Stimulated activated CD4-positive, alpha-beta T cell treated with anti-CD3 and anti-CD28 coated beads, TNF-alpha, amount 100 ng/mL, for 4 hours (primary cell): ENCODE measurements around the gene DUSP22.

Experiments used
- DNase-seq, 3 experiments: peaks; one replicate each; pipeline ENCODE4 v3.0.0-alpha.2; 2020; ENCODE audit warnings: low read depth in 3 of 3

DUSP22 gene

GRCh38 chr6:395432-396125, 103.3 kb downstream of the DUSP22 start:
- DNase-seq = no peak

- no peak for DNase-seq
These were observed 103.8 kb downstream of the DUSP22 start for GRCh38 chr6:396126-396520.

GRCh38 chr6:397056-397455, 104.8 kb downstream of the DUSP22 start:
- no peak for DNase-seq

GRCh38 chr6:397604-398003, 105.3 kb downstream of the DUSP22 start:
- DNase-seq = no peak

- DNase-seq = no peak
These were observed 105.8 kb downstream of the DUSP22 start for GRCh38 chr6:398065-398464.

- DNase-seq = no peak
These were observed 106.3 kb downstream of the DUSP22 start for GRCh38 chr6:398558-399078.

- no peak for DNase-seq
These were observed 107.7 kb downstream of the DUSP22 start for GRCh38 chr6:399785-400534.

GRCh38 chr6:400815-401214, 108.5 kb downstream of the DUSP22 start:
- no peak for DNase-seq
